Liver (tissue), 2 donors: ENCODE measurements around the gene DCUN1D2.

ENCODE experiments used
- YY1 ChIP-seq: IDR thresholded peaks from 2 replicates; pipeline ENCODE4 v1.6.1; 2016; ENCODE audit warnings: antibody characterized with exemption, mild to moderate bottlenecking
- TF ChIP-seq, protein P1 (sequence below): fragments of 150-350 bp; IDR thresholded peaks from 2 replicates; pipeline ENCODE4 v1.5.1; 2017; ENCODE audit warnings: improper control_type of control experiment, low read depth, low read length; ENCODE audit not compliant: missing input control
- donor health status: healthy.

- TF ChIP-seq, protein P1, sequence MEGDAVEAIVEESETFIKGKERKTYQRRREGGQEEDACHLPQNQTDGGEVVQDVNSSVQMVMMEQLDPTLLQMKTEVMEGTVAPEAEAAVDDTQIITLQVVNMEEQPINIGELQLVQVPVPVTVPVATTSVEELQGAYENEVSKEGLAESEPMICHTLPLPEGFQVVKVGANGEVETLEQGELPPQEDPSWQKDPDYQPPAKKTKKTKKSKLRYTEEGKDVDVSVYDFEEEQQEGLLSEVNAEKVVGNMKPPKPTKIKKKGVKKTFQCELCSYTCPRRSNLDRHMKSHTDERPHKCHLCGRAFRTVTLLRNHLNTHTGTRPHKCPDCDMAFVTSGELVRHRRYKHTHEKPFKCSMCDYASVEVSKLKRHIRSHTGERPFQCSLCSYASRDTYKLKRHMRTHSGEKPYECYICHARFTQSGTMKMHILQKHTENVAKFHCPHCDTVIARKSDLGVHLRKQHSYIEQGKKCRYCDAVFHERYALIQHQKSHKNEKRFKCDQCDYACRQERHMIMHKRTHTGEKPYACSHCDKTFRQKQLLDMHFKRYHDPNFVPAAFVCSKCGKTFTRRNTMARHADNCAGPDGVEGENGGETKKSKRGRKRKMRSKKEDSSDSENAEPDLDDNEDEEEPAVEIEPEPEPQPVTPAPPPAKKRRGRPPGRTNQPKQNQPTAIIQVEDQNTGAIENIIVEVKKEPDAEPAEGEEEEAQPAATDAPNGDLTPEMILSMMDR, result no peak
- TF ChIP-seq YY1, result no peak
Measured at GRCh38 chr13:113499936-113500335, 9.4 kb upstream of the DCUN1D2 start.
